Esophagus muscularis mucosa (tissue), 4 donors: ENCODE measurements around the gene SELENOO.

Experiments used
- EP300 ChIP-seq: sonication (generic); formaldehyde crosslinking; IDR thresholded peaks from one replicate; pipeline ENCODE4 v1.6.1; 2017; ENCODE audit warnings: antibody characterized with exemption
- POLR2A ChIP-seq: fragments of 450-650 bp; IDR thresholded peaks from one replicate; pipeline ENCODE4 v1.6.1; 2017; ENCODE audit warnings: antibody characterized with exemption, moderate library complexity, mild to moderate bottlenecking, low read depth
- POLR2AphosphoS5 ChIP-seq, 2 donors: sonication (generic); formaldehyde crosslinking; IDR thresholded peaks; one replicate each; pipeline ENCODE4 v1.6.1; 2017; ENCODE audit warnings: antibody characterized with exemption in 2 of 2
- TF ChIP-seq, protein P1 (sequence below), 3 experiments: fragments of 200-600 bp in 2 of 3; fragments of 450-650 bp in 1 of 3; sonication (generic) in 2 of 3; IDR thresholded peaks; one replicate each; pipeline ENCODE4 v1.5.1; 2017 to 2019; ENCODE audit warnings: antibody characterized with exemption in 3 of 3, mild to moderate bottlenecking in 2 of 3, moderate library complexity in 1 of 3

DNA sequence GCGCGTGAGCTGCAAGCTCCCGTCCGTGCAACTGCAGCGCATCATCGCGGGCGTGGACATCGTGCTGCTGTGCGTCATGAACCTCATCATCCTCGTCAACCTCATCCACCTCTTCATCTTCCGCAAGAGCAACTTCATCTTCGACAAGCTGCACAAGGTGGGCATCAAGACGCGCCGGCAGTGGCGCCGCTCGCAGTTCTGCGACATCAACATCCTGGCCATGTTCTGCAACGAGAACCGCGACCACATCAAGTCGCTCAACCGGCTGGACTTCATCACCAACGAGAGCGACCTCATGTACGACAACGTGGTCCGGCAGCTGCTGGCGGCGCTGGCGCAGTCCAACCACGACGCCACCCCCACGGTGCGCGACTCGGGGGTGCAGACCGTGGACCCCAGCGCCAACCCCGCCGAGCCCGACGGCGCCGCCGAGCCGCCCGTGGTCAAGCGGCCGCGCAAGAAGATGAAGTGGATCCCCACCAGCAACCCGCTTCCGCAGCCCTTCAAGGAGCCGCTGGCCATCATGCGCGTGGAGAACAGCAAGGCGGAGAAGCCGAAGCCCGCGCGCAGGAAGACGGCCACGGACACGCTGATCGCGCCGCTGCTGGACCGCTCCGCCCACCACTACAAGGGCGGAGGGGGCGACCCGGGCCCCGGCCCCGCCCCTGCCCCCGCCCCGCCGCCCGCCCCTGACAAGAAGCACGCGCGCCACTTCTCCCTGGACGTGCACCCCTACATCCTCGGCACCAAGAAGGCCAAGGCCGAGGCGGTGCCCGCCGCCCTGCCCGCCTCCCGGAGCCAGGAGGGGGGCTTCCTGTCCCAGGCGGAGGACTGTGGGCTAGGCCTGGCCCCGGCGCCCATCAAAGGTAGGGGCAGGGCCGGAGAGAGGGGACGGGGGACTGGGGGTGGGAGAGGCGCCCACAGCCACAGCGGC is 23.0 kb upstream of the SELENOO start:
- TF ChIP-seq, protein P1, sequence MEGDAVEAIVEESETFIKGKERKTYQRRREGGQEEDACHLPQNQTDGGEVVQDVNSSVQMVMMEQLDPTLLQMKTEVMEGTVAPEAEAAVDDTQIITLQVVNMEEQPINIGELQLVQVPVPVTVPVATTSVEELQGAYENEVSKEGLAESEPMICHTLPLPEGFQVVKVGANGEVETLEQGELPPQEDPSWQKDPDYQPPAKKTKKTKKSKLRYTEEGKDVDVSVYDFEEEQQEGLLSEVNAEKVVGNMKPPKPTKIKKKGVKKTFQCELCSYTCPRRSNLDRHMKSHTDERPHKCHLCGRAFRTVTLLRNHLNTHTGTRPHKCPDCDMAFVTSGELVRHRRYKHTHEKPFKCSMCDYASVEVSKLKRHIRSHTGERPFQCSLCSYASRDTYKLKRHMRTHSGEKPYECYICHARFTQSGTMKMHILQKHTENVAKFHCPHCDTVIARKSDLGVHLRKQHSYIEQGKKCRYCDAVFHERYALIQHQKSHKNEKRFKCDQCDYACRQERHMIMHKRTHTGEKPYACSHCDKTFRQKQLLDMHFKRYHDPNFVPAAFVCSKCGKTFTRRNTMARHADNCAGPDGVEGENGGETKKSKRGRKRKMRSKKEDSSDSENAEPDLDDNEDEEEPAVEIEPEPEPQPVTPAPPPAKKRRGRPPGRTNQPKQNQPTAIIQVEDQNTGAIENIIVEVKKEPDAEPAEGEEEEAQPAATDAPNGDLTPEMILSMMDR (IDR thresholded peaks at IDR 0.05): no peak
- TF ChIP-seq EP300 (no peak), POLR2A (no peak), POLR2AphosphoS5 (IDR thresholded peaks at IDR 0.05) (no peak)
